ENCODE results near the gene AMACR.

AMACR gene

DNA sequence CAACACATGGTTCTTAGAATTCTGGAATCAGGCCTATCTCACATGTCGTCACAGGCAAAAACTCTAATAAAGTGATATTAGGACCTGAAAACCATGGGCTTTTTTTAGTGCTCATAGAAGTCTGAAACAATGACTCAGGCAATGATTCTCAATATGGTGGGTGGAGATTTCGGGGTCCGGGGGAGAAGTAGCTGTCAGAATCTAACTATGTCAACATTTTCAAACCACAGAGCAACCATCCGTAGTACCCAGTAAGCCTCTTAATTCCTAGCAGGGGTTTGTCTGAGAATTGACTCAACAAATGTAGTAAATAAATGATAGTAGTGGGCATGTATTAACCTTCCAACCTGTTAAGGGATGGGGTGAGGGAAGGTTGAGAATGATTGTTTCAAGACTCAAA lies 2.6 kb downstream of the AMACR start:
- no peak for FAIRE-seq

DNA sequence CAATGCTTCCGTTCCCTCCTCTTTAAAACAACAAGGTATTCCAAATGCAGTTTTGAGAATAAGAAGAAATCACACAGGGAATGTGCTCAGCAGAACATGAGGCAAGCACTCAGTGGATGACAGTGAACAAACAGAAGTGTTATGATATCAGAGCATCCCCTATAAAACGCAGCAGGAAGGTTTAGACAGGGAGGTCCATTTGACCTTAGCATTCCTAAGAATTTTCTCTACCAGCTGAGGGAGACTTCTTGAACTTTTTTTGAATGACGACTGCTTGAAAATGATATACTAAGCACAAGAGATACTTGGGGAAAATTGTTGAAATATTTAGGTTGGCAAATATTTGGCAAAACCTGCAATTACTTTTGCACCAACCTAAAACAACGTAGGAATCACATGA lies 3.9 kb downstream of the AMACR start:
- no peak for FAIRE-seq

DNA sequence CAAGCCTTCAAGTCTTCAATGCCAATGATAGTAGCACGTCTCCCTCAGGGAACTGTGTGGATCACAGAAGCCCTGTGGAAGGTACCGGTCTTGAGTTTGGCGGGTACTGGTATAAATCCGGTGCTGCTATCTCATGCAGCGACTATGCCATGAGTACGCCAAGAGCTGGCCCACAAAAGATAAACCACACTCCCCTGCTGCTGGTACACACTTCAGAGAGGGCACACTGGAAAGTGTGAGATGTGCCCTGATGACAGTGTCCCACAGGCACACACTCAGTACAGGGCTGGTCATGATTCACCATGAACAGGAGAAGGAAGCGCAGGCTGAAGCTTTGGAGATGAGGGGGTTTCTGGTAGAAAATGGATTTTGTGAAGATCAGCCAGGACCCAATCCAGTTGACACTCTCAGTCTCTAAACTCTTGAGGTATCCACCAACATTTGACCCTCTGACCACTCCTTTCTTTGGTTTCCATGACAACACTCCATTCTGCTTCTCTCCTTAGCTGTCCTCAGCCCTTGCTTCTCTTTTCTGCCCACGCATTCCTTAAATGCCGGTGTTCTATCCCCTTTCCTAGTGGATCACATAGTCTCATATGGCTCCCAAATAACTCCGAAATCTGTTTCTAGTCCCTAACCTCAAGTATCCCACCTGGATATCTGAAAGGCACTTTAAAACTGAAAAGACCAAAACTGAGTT lies 5.1 kb downstream of the AMACR start:
- no peak for FAIRE-seq

DNA sequence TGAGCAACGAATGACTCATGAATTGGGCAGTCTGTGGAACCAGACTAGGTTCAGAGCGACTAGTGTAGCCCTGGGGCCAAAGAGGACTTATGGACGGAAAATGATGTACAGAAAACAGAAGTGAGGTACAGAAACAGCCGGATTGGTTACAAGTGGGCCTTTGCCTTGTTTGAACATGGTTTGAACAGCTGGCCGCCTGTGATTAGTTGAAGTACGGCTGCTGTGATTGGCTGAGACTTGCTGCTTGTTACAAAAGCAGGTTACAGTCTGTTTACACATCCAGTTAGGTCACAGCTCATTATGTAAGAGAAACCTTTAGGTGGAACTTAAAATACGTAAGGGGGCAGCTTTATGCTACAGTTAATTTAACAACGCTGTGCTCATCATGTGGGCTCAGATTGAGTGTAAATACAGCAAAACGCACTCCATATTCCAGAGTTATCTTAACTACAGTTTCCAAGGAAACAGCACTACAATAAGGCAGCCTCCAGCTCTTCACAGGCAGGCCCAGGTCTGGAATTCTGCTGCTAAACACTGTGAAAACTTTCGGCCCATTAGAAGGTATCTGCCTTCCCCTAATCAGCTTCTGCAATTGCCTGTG lies 6.5 kb downstream of the AMACR start:
- no peak for FAIRE-seq

DNA sequence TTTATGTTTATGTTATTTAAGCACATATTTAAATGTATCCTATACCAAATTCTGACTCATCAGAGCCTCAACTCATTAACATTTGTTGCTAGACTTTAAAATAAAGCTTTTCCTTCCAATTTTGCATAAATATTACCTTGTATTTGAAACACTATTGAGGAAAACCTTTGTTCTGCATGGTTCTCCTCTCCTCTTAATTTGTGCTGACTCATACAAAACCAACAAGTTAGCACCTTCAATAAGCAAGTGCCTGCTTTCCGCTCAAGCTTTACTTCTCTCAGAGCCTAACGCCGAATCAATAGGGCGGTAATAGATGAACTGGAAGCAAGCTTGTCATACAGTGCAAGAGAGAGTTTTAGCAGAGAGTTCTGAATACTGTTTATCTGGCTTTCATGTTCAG lies 7.9 kb downstream of the AMACR start:
- FAIRE-seq = no peak

DNA sequence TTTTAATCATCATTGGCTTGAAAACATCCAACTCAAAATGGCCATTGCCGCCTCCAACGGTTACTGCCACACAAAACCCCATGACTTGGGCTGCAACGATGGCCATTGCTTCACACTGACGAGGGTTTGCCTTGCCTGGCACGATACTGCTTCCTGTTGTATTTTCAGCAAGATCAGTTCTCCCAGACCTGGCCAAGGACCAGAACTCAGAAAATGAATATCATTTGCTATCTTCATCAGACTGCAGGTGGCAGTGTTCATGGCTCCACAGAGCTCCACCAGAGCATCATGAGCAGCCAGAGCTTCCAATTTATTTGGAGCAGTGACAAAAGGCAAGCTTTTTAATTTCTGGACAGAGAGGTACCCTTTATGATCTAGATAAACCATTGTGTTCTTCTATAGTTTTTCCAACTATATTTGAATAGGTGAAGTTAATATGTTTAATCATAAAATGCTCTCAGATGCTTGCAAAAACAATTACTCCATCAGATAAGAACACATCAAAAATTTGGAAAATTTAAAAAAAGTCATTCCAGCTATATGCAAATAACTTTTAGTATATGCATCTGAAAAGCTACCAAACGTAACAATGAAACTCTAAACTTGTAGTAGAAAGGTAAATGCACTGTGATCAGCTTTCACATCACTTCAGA lies 10.4 kb downstream of the AMACR start:
- no peak for FAIRE-seq

DNA sequence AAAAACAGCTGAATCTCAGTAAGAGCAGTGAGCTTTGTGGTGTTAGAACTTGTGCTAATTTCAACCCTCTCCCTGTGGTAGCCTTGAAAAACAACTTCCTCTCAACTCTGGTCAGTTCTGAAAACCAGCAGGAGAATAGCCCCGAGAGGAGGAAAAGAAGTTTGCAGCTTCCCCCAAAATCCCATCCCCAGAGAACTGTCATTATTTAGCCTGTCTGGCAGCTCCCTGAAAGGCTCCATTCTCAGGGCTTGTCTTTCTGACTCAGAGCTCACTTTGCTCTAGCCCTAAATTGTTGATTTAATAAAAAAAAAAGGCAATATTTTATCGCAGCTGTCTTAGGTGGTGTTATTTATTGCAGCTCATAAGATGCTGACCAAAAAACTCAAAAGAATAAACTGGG lies 12.0 kb downstream of the AMACR start:
- no peak for FAIRE-seq

DNA sequence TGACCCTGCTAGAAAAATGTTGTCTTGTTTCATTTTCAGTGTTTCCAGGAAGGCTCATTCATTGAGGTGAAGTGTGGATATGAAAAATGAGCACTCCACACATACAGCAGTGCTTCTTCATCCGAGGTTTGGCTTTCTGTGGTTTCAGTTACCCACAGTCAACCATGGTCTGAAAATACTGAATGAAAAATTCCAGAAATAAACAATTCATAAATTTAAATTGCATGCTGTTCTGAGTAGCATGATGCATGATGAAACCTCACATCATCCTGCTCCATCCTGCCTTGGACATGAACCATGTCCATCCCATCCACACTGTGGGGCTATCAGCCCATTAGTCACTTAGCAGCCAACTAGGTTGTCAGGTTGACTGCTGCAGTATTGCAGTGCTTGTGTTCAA lies 13.0 kb downstream of the AMACR start:
- FAIRE-seq = no peak

DNA sequence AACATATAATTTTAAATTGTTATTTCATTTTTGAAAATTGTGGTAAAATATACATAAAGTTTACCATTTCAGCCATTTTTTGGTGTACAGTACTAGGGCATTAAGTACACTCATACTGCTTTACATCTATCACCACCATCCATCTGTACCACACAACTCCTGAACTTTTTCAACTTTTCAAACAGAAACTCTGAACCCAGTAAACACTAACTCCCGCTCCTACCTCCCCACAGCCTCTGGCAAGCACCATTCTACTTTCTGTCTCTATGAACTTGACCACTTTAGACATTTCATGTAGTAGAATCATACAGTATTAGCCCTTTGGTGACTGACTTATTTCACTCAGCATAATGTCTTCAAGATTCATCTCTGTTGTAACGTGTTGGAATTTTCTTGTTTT lies 15.0 kb downstream of the AMACR start:
- no peak for FAIRE-seq

DNA sequence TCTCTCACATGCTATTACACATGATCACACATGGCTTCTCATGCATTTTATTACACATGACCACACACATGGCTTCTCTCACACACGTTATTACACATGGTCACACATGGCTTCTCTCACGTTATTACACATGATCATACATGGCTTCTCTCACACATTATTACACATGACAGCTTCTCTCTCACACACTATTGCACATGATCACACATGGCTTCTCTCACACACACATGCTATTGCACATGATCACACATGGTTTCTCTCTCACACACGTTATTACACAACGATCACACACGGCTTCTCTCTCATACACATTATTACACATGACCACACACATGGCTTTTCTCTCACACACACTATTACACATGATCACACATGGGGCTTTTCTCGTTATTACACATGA lies 22.4 kb downstream of the AMACR start:
- no peak for FAIRE-seq

DNA sequence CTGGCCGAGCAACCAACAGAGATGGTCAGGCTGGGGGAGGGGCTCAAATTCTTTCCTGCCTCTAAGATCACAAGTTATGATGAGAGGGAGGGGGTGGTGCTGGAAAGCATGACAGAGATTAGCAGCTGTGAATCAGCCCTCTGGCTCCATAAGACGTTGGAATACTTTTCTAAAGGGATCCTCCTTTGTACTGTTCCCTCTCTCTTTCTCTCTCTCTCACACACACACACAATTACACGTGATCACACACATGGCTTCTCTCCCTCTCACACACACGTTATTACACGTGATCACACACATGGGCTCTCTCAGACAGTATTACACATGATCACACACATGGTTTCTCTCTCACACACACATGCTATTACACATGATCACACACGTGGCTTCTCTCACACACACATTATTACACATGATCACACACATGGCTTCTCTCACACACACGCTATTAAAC lies 23.2 kb downstream of the AMACR start, which contains the start of gene SLC45A2:
Gene SLC45A2 (minus strand): TSS at position 23 of the 454 bp plus-strand sequence. CDS start 110 bp downstream, outside the sequence.
- FAIRE-seq = no peak

DNA sequence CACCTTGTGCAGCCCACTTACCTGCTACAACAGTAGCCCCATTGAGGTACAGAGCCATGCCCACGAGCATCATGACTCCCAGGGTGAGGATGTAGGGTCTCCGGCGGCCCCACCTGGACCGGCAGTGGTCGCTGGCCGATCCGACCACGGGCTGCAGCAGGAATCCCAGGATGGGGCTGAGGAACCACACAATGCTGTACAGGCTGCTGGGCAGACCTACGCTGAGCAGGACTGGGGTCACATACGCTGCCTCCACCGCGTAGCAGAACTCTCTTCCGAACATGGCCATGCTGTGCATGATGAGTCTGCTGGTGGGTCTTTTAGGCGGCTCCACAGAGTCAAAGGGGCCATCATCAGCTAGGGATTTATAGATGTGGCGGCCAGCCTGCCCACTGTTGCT lies 23.7 kb downstream of the AMACR start:
- FAIRE-seq = no peak

DNA sequence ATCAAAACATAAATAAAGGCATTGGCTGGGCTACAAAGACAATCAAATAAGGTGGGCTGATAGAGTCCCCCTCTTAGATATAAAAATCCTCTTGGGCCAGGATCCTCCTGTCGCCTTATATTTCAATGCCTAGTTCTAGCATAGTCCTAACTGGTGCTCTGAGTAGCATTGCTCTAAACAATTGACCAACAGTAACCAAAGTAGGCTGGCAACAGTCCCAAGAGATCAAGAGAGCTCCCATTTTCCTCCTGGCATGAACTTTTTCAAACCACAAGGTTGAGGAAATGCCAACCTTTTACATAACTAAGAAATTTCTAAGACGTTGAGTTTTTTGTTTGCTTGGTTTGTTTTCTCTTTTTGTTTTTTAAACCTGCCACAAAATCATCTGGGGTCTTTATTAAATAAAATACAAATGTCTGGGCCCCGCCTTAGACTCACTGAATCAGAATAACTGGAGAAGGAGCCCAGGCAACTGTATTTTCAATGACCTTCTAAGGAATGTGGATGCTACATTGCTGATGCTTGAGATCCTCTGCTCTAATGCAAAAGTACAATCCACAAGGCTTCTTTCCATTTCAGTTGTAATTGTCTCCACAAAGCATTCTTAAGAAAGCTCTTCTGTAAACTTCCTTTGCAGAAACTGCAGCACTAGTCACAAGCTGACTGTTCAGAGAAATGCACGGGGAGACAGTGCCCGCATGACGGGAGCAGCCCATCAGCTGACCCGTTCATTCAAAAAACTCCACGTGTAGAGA lies 26.3 kb downstream of the AMACR start:
- FAIRE-seq = no peak

DNA sequence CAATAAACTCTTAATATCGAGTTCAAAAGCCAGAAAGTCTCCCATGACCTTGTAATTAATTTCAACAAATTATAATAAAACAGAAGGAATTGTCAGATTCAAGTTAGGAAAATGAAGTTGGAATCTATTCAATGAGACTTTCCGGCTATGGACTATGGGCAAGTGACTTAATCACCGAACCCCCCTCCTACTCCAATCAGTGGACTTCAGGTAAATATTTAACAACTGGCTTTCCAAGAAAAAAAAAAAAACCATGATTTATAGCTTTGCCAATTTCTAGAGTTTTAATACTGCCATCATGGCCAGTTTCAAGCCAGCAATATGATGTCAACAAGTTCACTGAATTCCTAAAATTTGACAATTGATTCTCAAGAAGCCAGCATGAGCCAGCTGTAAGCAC lies 27.8 kb downstream of the AMACR start:
- no peak for FAIRE-seq

DNA sequence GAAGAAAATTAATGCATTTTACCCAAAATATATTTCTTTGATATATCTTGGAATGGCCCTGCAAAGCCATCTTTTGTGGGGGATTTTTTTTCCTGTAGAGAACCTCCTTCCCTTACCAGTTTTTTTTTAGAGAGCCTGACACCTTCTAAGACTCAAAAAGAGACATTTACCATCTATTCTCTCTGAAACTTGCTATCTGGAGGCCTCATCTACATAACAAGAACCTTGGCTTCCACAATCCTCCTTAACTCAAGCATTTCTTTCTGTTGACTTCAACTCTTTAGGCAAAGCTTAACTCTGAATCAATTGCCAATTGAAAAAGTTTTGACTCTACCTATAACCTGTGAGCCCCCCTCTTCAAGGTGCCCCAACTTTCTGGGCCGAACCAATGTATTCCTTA lies 29.5 kb downstream of the AMACR start:
- no peak for FAIRE-seq

DNA sequence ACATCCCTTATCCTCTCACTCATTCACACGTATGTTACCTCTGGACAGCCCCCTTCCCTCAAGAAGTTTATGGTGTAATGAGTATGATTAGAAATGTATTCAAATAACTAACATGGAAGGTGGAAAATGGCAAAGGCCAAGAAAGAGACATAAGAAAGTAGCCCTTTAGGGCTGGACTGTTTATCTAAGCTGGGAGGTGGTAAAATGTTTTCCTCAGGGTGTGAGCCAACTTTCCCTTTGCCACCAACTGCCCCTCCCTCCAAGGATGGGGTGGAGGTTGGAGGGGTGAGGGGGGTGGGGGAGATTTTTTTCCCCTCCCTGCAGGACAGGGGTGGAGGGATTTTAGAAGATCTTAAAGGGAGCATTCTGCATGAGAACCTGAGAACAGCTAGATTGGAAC lies 31.5 kb downstream of the AMACR start:
- no peak for FAIRE-seq

DNA sequence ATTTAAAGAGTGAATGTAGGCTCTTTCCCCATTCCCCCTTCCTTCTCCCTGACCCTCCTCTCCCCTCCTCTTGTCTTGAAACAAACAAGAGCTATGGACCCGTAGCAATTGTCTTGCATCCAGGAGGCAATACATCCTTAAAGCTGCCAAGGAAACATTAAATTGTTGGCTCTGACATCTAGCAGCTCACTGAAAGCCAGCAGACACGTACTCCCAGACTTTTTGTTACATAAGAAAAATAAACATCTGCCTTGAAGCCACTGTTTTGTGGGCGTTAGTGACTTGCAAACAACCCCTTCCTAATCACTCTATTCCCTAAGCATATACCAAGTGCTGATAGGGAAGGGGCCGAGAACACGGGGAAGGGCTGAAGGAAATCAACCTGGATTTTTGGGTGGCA lies 32.0 kb downstream of the AMACR start:
- no peak for FAIRE-seq

DNA sequence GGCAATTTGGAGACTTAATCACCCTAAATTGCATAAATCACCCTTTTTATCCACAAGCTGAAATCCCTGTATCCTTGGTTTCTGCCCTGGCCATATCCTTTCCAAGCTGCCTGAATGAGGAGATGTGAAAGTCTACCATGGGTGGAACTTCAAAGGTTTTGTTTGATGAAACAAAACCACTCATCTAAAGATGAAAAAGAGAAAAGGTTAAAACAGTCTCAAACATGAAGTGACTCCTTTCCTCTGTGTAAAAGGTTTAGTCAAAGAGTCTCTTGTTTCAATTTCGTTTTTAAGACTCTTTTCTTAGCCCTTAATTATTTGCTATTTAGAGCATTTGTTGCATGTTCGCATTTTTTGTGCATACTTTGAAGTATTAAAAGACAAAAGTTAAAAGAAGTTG lies 34.6 kb downstream of the AMACR start:
- no peak for FAIRE-seq

DNA sequence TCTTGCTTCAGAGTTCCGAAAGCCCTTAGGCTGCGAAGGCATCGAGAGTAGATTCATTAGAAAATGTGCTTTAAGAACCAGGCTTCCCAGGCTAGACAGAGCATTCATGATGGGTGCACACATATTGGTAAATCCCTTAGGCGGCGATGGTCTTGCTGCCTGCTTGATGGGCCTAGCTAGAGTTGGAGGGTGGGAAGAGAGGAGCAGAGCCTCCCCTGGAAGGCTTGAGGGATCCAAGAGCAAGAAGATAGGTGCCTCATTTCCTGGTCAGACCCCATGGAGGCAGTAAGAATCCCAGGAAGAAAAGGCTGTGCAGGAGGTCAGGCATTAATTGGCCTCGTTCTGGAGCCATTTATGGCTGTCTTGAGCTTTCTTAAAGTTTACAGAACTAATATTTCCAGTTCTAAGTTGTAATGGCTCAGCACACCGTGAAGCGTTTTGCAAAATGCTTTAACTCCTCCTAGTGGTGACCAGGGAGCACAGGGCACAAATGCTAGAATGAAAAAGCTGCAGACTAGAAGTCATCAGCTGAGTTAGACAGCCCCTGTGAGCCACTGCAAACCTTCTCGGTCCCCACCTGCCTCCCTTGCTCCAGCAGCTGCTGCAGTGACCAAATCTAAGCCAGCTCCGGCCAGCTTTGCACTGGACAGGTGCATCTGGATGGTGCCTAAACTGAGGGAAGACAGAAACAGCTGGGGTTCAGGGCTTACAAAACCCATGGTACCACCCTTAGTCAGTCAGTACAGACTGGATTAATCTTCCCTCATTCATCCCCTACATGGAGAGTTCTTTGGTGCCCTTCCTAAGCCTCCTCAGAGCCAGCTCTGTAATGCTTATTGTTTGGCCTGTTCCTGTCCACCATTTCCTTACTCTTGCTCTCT lies 38.0 kb downstream of the AMACR start:
- no peak for FAIRE-seq

DNA sequence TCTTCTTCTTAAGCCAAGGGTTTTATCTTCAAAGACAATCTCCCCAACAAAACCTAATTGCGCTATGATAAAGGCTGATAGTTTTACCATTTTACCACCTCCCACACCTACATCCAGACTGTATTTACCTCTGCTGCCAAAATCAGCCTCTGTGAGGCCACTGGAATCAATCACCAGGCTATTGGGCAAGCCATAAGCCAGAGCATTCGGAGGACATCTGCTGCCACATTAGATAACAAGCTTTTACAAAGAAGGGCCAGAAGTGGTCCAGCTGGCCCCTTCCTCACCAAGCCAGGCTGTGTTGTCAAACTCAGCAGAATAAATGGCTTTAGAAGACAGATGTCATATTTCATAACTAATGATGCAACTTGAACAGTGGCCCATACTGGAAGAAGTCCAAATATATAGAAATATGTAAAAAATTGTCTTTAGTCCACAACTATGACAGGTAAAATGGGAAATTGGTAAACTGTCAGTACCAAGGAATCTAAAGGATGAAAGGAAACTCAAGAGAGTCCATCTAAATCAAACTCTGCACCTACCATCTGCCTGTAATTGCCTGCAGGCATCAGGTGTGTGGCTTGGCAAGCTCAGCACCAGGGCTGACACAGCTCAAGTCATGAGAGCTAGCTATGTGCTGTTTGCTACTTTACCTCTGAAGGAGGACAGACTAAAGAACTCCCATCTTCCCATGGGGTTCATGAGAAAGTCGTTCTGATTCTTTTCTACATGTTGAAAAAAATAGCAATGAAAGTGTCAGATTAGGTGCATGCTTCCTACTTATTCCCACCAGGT lies 39.4 kb downstream of the AMACR start:
- no peak for FAIRE-seq

DNA sequence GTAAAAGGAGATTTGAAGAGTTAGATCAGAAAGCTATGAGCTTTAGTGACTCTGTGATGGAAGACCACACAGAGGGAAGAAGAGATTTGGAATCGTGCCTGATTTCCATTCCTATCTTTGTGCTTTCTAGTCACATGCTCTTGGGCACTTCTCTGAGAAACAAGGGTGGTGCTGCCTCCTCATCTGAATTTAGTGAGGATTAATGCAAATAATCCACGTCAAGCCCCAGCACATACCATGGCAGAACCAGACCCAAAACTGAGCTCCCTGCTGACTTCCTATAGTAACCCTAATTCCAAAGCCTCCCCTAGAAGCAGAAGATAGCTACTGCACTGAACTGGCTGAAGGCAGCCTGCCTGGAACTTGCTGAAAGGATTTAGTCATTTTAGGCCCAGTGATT lies 41.0 kb downstream of the AMACR start:
- no peak for FAIRE-seq

All from TTC549 (cell line).